Activated T-helper 1 cell treated with anti-CD3 and anti-CD28 coated beads, Interleukin-12 subunit alpha, Interleukin-12 subunit beta, Interleukin-2, Interleukin-4 antibody, amounts not matched to agents 30 ng/mL and 10 ng/mL and 1 ng/mL, durations not matched to agents 14 hours and 24 hours and 36 hours (primary cell): Measurements from ENCODE around the gene P4HTM. TPM values are rescaled to one million over a fixed set of nuclear protein-coding genes. Genes with fewer than 3 reads are reported as not detected.

Source experiments
- DNase-seq: peaks from one replicate; pipeline ENCODE4 v3.0.0; 2021; ENCODE audit warnings: low spot score
- H3K27ac Mint-ChIP-seq: one replicate; pipeline ENCODE4 v1.8.0; 2021; ENCODE audit warnings: mild to moderate bottlenecking, mixed read lengths
- H3K27me3 Mint-ChIP-seq: one replicate; pipeline ENCODE4 v1.8.0; 2022; ENCODE audit warnings: mild to moderate bottlenecking, moderate library complexity, mixed read lengths; ENCODE audit not compliant: insufficient read depth
- H3K36me3 Mint-ChIP-seq: one replicate; pipeline ENCODE4 v1.8.0; 2021; ENCODE audit warnings: low read depth, mixed read lengths
- H3K4me1 Mint-ChIP-seq: one replicate; pipeline ENCODE4 v1.8.0; 2021; ENCODE audit warnings: low read depth, mixed read lengths
- H3K4me3 Mint-ChIP-seq: one replicate; pipeline ENCODE4 v1.8.0; 2021; ENCODE audit warnings: mild to moderate bottlenecking, moderate library complexity, mixed read lengths
- H3K9me3 Mint-ChIP-seq: one replicate; pipeline ENCODE4 v1.8.0; 2021; ENCODE audit warnings: mixed read lengths
- intact Hi-C: fragments of 100-400 bp; cut with micrococcal nuclease; formaldehyde crosslinking; loops from one replicate; pipeline ENCODE4 v1.15.1; 2024
- total RNA-seq: library from RNA; stranded (reverse); gene quantifications from 2 replicates; pipeline ENCODE4 v1.2.3, GENCODE V29; 2022

P4HTM gene
- total RNA-seq, 1 donor from 2014 or later: 36.8 TPM

- Mint-ChIP-seq H3K27ac (no peak overlapping the region), H3K4me3 (peak overlapping the region; percentile 91), H3K27me3 (no peaks in the 10 kb centered on the region), H3K4me1 (peaks cover 57% of the 10 kb centered on the region), H3K9me3 (no peaks in the 10 kb centered on the region), H3K36me3 (peaks cover 63% of the 10 kb centered on the region)
- intact Hi-C loops: loop anchor here (5.0 to 10.0 kb wide), 3 partner anchors 318 to 580 kb away; partner anchors contain the start of genes ATRIP, CCDC51, PFKFB4 and TMA7
- DNase-seq: no peak
Observed at GRCh38 chr3:49024449-49024848, 34.4 kb downstream of the P4HTM start.

GRCh38 chr3:49025005-49025792 lies 35.2 kb downstream of the P4HTM start:
- H3K27me3 Mint-ChIP-seq: no peaks in the 10 kb centered on the region
- peak overlapping the region; percentile 22 for H3K4me3 Mint-ChIP-seq
- H3K36me3 Mint-ChIP-seq: peaks cover 64% of the 10 kb centered on the region

DNA sequence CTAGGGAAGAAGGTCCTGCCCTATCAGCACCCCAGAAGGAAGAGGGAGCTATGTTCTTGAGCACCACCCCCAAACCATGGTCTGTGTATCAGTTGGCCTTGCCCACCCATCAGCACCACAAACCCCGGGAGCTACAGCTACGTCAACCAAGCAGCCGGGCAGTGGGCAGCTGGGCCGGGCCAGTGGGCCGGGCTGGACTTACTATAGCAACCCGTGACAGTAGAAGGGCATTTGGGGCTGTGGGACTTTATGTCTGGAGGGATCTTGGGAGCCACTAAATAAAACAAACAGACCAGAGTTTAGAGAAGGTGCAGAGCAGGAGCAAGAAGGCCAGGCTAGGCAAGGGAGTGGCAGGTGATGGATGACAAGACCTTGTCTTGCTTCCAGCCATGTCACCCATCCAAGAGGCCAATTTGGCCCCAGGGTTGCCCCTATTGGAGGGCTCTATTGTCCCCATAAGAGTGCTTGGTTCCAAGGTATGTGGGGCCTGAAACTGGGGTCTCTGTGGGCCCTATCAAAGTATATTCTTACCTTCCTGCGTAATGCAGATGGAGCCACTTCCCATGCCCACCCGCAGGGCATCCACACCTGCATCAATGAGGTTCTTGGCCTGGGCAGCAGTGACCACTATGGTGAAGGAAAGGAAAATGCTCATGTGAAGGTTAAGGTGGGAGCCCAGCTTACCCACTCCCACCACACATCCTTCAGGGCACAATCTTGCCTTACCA lies 35.9 kb downstream of the P4HTM start:
- Mint-ChIP-seq H3K4me1 (peaks cover 56% of the 10 kb centered on the region), H3K36me3 (peaks cover 70% of the 10 kb centered on the region), H3K4me3 (peak overlapping the region; percentile 22), H3K27ac (no peak overlapping the region), H3K27me3 (no peaks in the 10 kb centered on the region), H3K9me3 (no peaks in the 10 kb centered on the region)
- intact Hi-C loops: loop anchor here (5.0 to 10.0 kb wide), 3 partner anchors 309 to 646 kb away; partner anchors contain the start of genes APEH, ATRIP, CCDC51 and IP6K2
- no peak for DNase-seq

More at GRCh38 chr3:49025005-49025792, 35.2 kb downstream of the P4HTM start:
- Mint-ChIP-seq H3K9me3 (no peaks in the 10 kb centered on the region), H3K4me1 (peaks cover 57% of the 10 kb centered on the region), H3K27ac (no peak overlapping the region)
- no peak for DNase-seq
- intact Hi-C loops: loop anchor here (5.0 to 10.0 kb wide), 3 partner anchors 308 to 647 kb away; partner anchors contain the start of genes APEH, ATRIP, CCDC51 and IP6K2

- Mint-ChIP-seq H3K4me3 (peak overlapping the region; percentile 76), H3K27ac (no peak overlapping the region), H3K4me1 (peaks cover 59% of the 10 kb centered on the region), H3K27me3 (no peaks in the 10 kb centered on the region), H3K36me3 (peaks cover 73% of the 10 kb centered on the region), H3K9me3 (no peaks in the 10 kb centered on the region)
- no peak for DNase-seq
- intact Hi-C loops: loop anchor here (5.0 to 10.0 kb wide), 3 partner anchors 309 to 646 kb away; partner anchors contain the start of genes APEH, ATRIP, CCDC51 and IP6K2
Observed at GRCh38 chr3:49026536-49026935, 36.5 kb downstream of the P4HTM start.

DNA sequence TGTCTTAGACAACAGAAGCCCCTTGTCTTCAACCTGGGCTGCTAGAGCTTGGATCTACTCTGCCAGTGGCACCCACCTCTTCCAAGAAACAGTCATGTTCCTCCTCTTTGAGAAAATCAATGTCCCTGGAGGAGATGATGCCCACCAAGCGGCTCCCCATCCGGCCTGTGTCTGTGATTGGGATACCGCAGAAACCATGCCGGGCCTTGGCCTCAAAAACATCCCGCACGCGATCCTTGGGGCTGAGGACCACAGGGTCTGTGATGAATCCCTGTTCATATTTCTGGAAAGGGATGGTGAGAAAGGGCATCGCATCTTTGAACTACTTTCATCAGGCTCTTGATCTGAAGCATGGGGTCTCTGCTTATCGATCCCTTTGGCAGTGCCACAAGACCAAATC lies 37.6 kb downstream of the P4HTM start:
- no peaks in the 10 kb centered on the region for H3K27me3 Mint-ChIP-seq
- intact Hi-C loops: loop anchor here (2.0 to 10.0 kb wide), 4 partner anchors 39 to 645 kb away; partner anchors contain the start of genes APEH, ATRIP, CCDC51 and IP6K2
- peak overlapping the region; percentile 93 for H3K4me3 Mint-ChIP-seq
- peaks cover 61% of the 10 kb centered on the region for H3K4me1 Mint-ChIP-seq
- H3K36me3 Mint-ChIP-seq: peaks cover 80% of the 10 kb centered on the region
- no peaks in the 10 kb centered on the region for H3K9me3 Mint-ChIP-seq
- H3K27ac Mint-ChIP-seq: peak overlapping the region; percentile 18
- DNase-seq: no peak

- Mint-ChIP-seq H3K27ac (peak overlapping the region; percentile 90), H3K36me3 (peaks cover 76% of the 10 kb centered on the region), H3K4me1 (peaks cover 56% of the 10 kb centered on the region), H3K27me3 (no peaks in the 10 kb centered on the region), H3K4me3 (peak overlapping the region; percentile 93), H3K9me3 (no peaks in the 10 kb centered on the region)
- intact Hi-C loops: loop anchor here (2.0 to 10.0 kb wide), 4 partner anchors 39 to 644 kb away; partner anchors contain the start of genes APEH, ATRIP, CCDC51 and IP6K2
- DNase-seq: no peak
Observed at GRCh38 chr3:49028298-49028672, 38.2 kb downstream of the P4HTM start.

DNA sequence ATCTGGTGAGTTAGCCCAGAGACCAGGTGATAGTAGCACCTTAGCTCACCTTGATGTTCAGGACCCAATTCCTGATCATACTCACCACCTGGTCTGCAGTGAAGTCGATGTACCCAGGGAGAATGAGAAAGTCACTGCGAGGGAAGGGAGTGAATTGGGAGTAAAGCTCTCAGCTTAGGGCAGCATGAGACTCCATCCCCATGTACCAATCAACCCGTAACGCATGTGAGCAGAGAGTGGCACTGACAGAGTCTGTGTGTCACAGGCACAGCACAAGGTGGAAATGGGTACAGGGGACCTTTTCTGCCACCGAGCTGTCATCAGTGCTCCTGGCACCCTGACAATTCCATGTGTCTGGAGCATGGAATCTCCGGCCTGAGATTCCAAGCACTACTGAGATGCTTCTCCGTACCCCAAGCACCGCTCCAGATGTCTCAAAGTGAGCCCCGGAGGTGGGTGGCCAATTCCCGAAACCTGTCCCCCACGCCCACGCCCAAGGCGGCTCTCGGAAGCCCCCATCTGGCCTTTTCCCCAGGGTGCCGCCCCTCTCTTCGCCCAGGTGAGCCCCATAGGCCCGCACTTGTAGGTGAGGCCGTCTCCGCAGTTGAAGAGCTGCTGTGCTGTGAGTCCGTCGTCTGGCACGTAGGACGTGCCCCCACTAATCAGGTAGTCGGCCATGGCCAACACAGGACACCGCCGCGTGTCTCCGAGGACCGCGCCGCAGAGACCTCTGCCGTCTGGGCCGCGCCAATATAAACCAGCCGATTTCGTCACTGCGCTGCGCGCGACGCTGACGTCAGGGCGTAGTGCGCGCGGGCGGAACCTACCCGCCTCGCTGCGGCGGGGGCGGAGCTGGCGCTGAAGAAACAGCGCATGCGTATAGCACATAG lies 38.9 kb downstream of the P4HTM start, which contains the start of gene IMPDH2:
TSS of gene IMPDH2 (minus strand) at position 726 of the 890 bp plus-strand sequence. CDS start at position 678, 48 bp downstream.
- peaks cover 70% of the 10 kb centered on the region for H3K36me3 Mint-ChIP-seq
- H3K9me3 Mint-ChIP-seq: no peaks in the 10 kb centered on the region
- H3K4me1 Mint-ChIP-seq: peaks cover 50% of the 10 kb centered on the region
- DNase-seq: peak; percentile 92
- H3K27me3 Mint-ChIP-seq: no peaks in the 10 kb centered on the region
- peak within 1 kb of the TSS; percentile 90 for H3K27ac Mint-ChIP-seq
- intact Hi-C loops: loop anchor here (1.0 to 10.0 kb wide), 8 partner anchors 8 to 643 kb away; partner anchors contain the start of genes APEH, ATRIP, CCDC51 and IP6K2
- peak within 1 kb of the TSS; percentile 93 for H3K4me3 Mint-ChIP-seq

GRCh38 chr3:49029563-49029884 lies 39.5 kb downstream of the P4HTM start:
- DNase-seq: no peak
- H3K27ac Mint-ChIP-seq: peak overlapping the region; percentile 90
- H3K36me3 Mint-ChIP-seq: peaks cover 65% of the 10 kb centered on the region
- peaks cover 47% of the 10 kb centered on the region for H3K4me1 Mint-ChIP-seq
- intact Hi-C loops: loop anchor here (1.0 to 10.0 kb wide), 8 partner anchors 8 to 643 kb away; partner anchors contain the start of genes APEH, ATRIP, CCDC51 and IP6K2
- H3K9me3 Mint-ChIP-seq: no peaks in the 10 kb centered on the region
- peak overlapping the region; percentile 93 for H3K4me3 Mint-ChIP-seq
- H3K27me3 Mint-ChIP-seq: no peaks in the 10 kb centered on the region

DNA sequence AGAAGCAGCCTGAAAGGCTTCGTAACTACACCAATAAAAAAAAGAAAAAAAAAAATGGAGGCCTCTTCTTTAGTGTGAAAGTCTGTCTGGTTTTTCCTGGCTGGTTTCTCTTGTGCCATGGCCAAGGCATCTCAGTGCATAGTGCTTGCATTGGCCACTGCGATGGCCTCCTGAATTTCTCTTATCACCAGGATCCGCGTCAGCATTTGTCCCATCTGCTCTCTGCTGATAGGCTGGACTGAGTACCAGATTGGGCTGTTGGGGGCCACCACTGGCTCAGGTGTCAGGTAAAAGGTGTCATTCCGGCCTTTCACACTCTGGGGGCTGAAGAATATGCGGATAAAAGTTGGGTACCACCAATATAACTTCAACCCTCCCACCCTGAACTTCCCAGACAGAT lies 40.3 kb downstream of the P4HTM start:
- Mint-ChIP-seq H3K4me3 (no peak overlapping the region), H3K4me1 (peaks cover 44% of the 10 kb centered on the region), H3K27ac (no peak overlapping the region), H3K36me3 (peaks cover 63% of the 10 kb centered on the region), H3K27me3 (no peaks in the 10 kb centered on the region), H3K9me3 (no peaks in the 10 kb centered on the region)
- DNase-seq: no peak
- intact Hi-C loops: no loop called here

- Mint-ChIP-seq H3K36me3 (peaks cover 48% of the 10 kb centered on the region), H3K9me3 (no peaks in the 10 kb centered on the region), H3K27me3 (no peaks in the 10 kb centered on the region), H3K27ac (no peak overlapping the region), H3K4me3 (no peak overlapping the region), H3K4me1 (peaks cover 26% of the 10 kb centered on the region)
- no peak for DNase-seq
- intact Hi-C loops: no loop called here
Observed at GRCh38 chr3:49032646-49033304, 42.7 kb downstream of the P4HTM start.

GRCh38 chr3:49034650-49035049 lies 44.6 kb downstream of the P4HTM start:
- Mint-ChIP-seq H3K4me3 (no peak overlapping the region), H3K27me3 (no peaks in the 10 kb centered on the region), H3K27ac (no peak overlapping the region), H3K36me3 (peaks cover 35% of the 10 kb centered on the region), H3K4me1 (peaks cover 10% of the 10 kb centered on the region), H3K9me3 (no peaks in the 10 kb centered on the region)
- intact Hi-C loops: no loop called here
- DNase-seq: no peak
